ENCODE measurements around the gene NGFR.

Gene NGFR

GRCh38 chr17:49510059-49510719 is 15.1 kb downstream of the NGFR start:
- in situ Hi-C loops (cut with MboI; ENCODE audit: low sequenced_read_pairs), result no loop called here
- Histone ChIP-seq H3K4me3 (no peak overlapping the region), H3K36me3 (replicated peaks) (no peaks in the 10 kb centered on the region), H3K9me3 (no peaks in the 10 kb centered on the region), H3K27me3 (ENCODE audit: low read depth) (no peaks in the 10 kb centered on the region), H3K4me1 (0 out of 2 replicates have a peak, but pooled peaks cover 5% of the 10 kb centered on the region)
- DNase-seq (ENCODE audit: low spot score in 2 of 2), result no peak

- DNase-seq (ENCODE audit: low spot score in 2 of 2), result no peak
- H3K4me3 ChIP-seq, result no peak overlapping the region
- no peaks in the 10 kb centered on the region for H3K27me3 ChIP-seq (ENCODE audit: low read depth)
- no peaks in the 10 kb centered on the region for H3K9me3 ChIP-seq
- H3K4me1 ChIP-seq, result 0 out of 2 replicates have a peak, but pooled peaks cover 5% of the 10 kb centered on the region
- H3K36me3 ChIP-seq (replicated peaks), result no peaks in the 10 kb centered on the region
- in situ Hi-C loops (cut with MboI; ENCODE audit: low sequenced_read_pairs), result no loop called here
These were observed 15.6 kb downstream of the NGFR start for GRCh38 chr17:49510720-49511110.

- Histone ChIP-seq H3K36me3 (replicated peaks) (no peaks in the 10 kb centered on the region), H3K27me3 (ENCODE audit: low read depth) (no peaks in the 10 kb centered on the region), H3K9me3 (no peaks in the 10 kb centered on the region), H3K4me3 (no peak overlapping the region), H3K4me1 (0 out of 2 replicates have a peak, but pooled peaks cover 5% of the 10 kb centered on the region)
- in situ Hi-C loops (cut with MboI; ENCODE audit: low sequenced_read_pairs), result no loop called here
- no peak for DNase-seq (ENCODE audit: low spot score in 2 of 2)
These were observed 16.7 kb downstream of the NGFR start for GRCh38 chr17:49511810-49512209.

- no peak for DNase-seq (ENCODE audit: low spot score in 2 of 2)
- H3K27me3 ChIP-seq (ENCODE audit: low read depth), result no peaks in the 10 kb centered on the region
- in situ Hi-C loops (cut with MboI; ENCODE audit: low sequenced_read_pairs), result no loop called here
- no peaks in the 10 kb centered on the region for H3K9me3 ChIP-seq
- H3K4me1 ChIP-seq, result 0 out of 2 replicates have a peak, but pooled peaks cover 5% of the 10 kb centered on the region
- H3K4me3 ChIP-seq, result no peak overlapping the region
- H3K36me3 ChIP-seq (replicated peaks), result no peaks in the 10 kb centered on the region
These were observed 17.4 kb downstream of the NGFR start for GRCh38 chr17:49512296-49513043.

GRCh38 chr17:49513044-49513395 is 17.9 kb downstream of the NGFR start:
- Histone ChIP-seq H3K9me3 (no peaks in the 10 kb centered on the region), H3K4me1 (0 out of 2 replicates have a peak, but pooled peaks cover 5% of the 10 kb centered on the region), H3K4me3 (no peak overlapping the region), H3K36me3 (replicated peaks) (no peaks in the 10 kb centered on the region), H3K27me3 (ENCODE audit: low read depth) (no peaks in the 10 kb centered on the region)
- DNase-seq (ENCODE audit: low spot score in 2 of 2), result no peak
- in situ Hi-C loops (cut with MboI; ENCODE audit: low sequenced_read_pairs), result no loop called here

- Histone ChIP-seq H3K27me3 (ENCODE audit: low read depth) (no peaks in the 10 kb centered on the region), H3K9me3 (no peaks in the 10 kb centered on the region), H3K36me3 (replicated peaks) (no peaks in the 10 kb centered on the region), H3K4me3 (no peak overlapping the region), H3K4me1 (0 out of 2 replicates have a peak, but pooled peaks cover under 1% of the 10 kb centered on the region)
- in situ Hi-C loops (cut with MboI; ENCODE audit: low sequenced_read_pairs), result no loop called here
- no peak for DNase-seq (ENCODE audit: low spot score in 2 of 2)
These were observed 18.5 kb downstream of the NGFR start for GRCh38 chr17:49513641-49514040.

- no peak for DNase-seq (ENCODE audit: low spot score in 2 of 2)
- in situ Hi-C loops (cut with MboI; ENCODE audit: low sequenced_read_pairs), result no loop called here
- Histone ChIP-seq H3K36me3 (replicated peaks) (no peaks in the 10 kb centered on the region), H3K27me3 (ENCODE audit: low read depth) (no peaks in the 10 kb centered on the region), H3K4me1 (no peaks in the 10 kb centered on the region), H3K4me3 (no peak overlapping the region), H3K9me3 (no peaks in the 10 kb centered on the region)
These were observed 19.1 kb downstream of the NGFR start for GRCh38 chr17:49514071-49514721.

GRCh38 chr17:49515196-49515770 is 20.2 kb downstream of the NGFR start:
- peak in 1 of 2 experiments; percentile 53 for DNase-seq (ENCODE audit: low spot score in 2 of 2)
- H3K9me3 ChIP-seq, result no peaks in the 10 kb centered on the region
- H3K4me1 ChIP-seq, result no peaks in the 10 kb centered on the region
- H3K36me3 ChIP-seq (replicated peaks), result no peaks in the 10 kb centered on the region
- H3K27me3 ChIP-seq (ENCODE audit: low read depth), result no peaks in the 10 kb centered on the region
- in situ Hi-C loops (cut with MboI; ENCODE audit: low sequenced_read_pairs), result no loop called here
- no peak overlapping the region for H3K4me3 ChIP-seq

GRCh38 chr17:49516180-49516579 is 21.1 kb downstream of the NGFR start:
- H3K27me3 ChIP-seq (ENCODE audit: low read depth), result no peaks in the 10 kb centered on the region
- no peaks in the 10 kb centered on the region for H3K36me3 ChIP-seq (replicated peaks)
- no peaks in the 10 kb centered on the region for H3K9me3 ChIP-seq
- in situ Hi-C loops (cut with MboI; ENCODE audit: low sequenced_read_pairs), result no loop called here
- H3K4me1 ChIP-seq, result no peaks in the 10 kb centered on the region
- DNase-seq (ENCODE audit: low spot score in 2 of 2), result no peak
- H3K4me3 ChIP-seq, result no peak overlapping the region

- no peak for DNase-seq (ENCODE audit: low spot score in 2 of 2)
- H3K9me3 ChIP-seq, result no peaks in the 10 kb centered on the region
- no peaks in the 10 kb centered on the region for H3K4me1 ChIP-seq
- in situ Hi-C loops (cut with MboI; ENCODE audit: low sequenced_read_pairs), result no loop called here
- no peak overlapping the region for H3K4me3 ChIP-seq
- H3K27me3 ChIP-seq (ENCODE audit: low read depth), result no peaks in the 10 kb centered on the region
- no peaks in the 10 kb centered on the region for H3K36me3 ChIP-seq (replicated peaks)
These were observed 23.4 kb downstream of the NGFR start for GRCh38 chr17:49518346-49519078.

GRCh38 chr17:49519781-49520180 is 24.7 kb downstream of the NGFR start:
- DNase-seq (ENCODE audit: low spot score in 2 of 2), result no peak
- no peaks in the 10 kb centered on the region for H3K27me3 ChIP-seq (ENCODE audit: low read depth)
- no peaks in the 10 kb centered on the region for H3K9me3 ChIP-seq
- H3K4me3 ChIP-seq, result no peak overlapping the region
- H3K36me3 ChIP-seq (replicated peaks), result no peaks in the 10 kb centered on the region
- no peaks in the 10 kb centered on the region for H3K4me1 ChIP-seq
- in situ Hi-C loops (cut with MboI; ENCODE audit: low sequenced_read_pairs), result no loop called here

GRCh38 chr17:49520386-49521087 is 25.4 kb downstream of the NGFR start:
- H3K27me3 ChIP-seq (ENCODE audit: low read depth), result no peaks in the 10 kb centered on the region
- no peak overlapping the region for H3K4me3 ChIP-seq
- in situ Hi-C loops (cut with MboI; ENCODE audit: low sequenced_read_pairs), result no loop called here
- DNase-seq (ENCODE audit: low spot score in 2 of 2), result no peak
- H3K36me3 ChIP-seq (replicated peaks), result no peaks in the 10 kb centered on the region
- H3K9me3 ChIP-seq, result no peaks in the 10 kb centered on the region
- no peaks in the 10 kb centered on the region for H3K4me1 ChIP-seq

GRCh38 chr17:49521088-49521450 is 26.0 kb downstream of the NGFR start:
- in situ Hi-C loops (cut with MboI; ENCODE audit: low sequenced_read_pairs), result no loop called here
- H3K36me3 ChIP-seq (replicated peaks), result no peaks in the 10 kb centered on the region
- no peak for DNase-seq (ENCODE audit: low spot score in 2 of 2)
- no peaks in the 10 kb centered on the region for H3K27me3 ChIP-seq (ENCODE audit: low read depth)
- H3K9me3 ChIP-seq, result no peaks in the 10 kb centered on the region
- H3K4me1 ChIP-seq, result no peaks in the 10 kb centered on the region
- no peak overlapping the region for H3K4me3 ChIP-seq

Measured in HAP-1 (cell line).